OCI-LY1 (cell line): Measurements from ENCODE around the gene HPX.

Experiments
- H2AFZ ChIP-seq: fragments of 200-600 bp; sonication (generic), shearing (Covaris generic); 2 replicates; pipeline ENCODE4 v1.6.0; 2014; ENCODE audit warnings: antibody characterized with exemption, mild to moderate bottlenecking, low read length
- H3F3A ChIP-seq: fragments of 200-600 bp; sonication (generic), shearing (Covaris generic); 2 replicates; pipeline ENCODE4 v1.6.0; 2014; ENCODE audit warnings: mild to moderate bottlenecking, antibody characterized with exemption, low read length, moderate library complexity; ENCODE audit not compliant: insufficient read depth
- H3K27ac ChIP-seq: fragments of 200-600 bp; sonication (generic); 2 replicates; pipeline ENCODE4 v1.5.1; 2014; ENCODE audit warnings: low read length, mixed run types, mild to moderate bottlenecking, low read depth; ENCODE audit not compliant: poor library complexity, severe bottlenecking
- H3K27me3 ChIP-seq: fragments of 200-600 bp; sonication (generic); 2 replicates; pipeline ENCODE4 v1.6.0; 2014; ENCODE audit warnings: antibody characterized with exemption, mild to moderate bottlenecking, low read length, moderate library complexity; ENCODE audit not compliant: insufficient read depth
- H3K36me3 ChIP-seq: fragments of 200-600 bp; sonication (generic); 2 replicates; pipeline ENCODE4 v1.6.1; 2014; ENCODE audit warnings: mild to moderate bottlenecking, antibody characterized with exemption, low read length, moderate library complexity, mixed read lengths; ENCODE audit not compliant: insufficient read depth
- H3K4me1 ChIP-seq: fragments of 200-600 bp; sonication (generic); 2 replicates; pipeline ENCODE4 v1.5.1; 2014; ENCODE audit warnings: mild to moderate bottlenecking, low read length, moderate library complexity; ENCODE audit not compliant: insufficient read depth, severe bottlenecking
- H3K4me2 ChIP-seq: fragments of 200-600 bp; sonication (generic), shearing (Covaris generic); 2 replicates; pipeline ENCODE4 v1.6.1; 2014; ENCODE audit warnings: low read length
- H3K4me3 ChIP-seq: fragments of 200-600 bp; sonication (generic); 2 replicates; pipeline ENCODE4 v1.5.1; 2014; ENCODE audit warnings: low read length, low read depth, mild to moderate bottlenecking, mixed read lengths; ENCODE audit not compliant: poor library complexity, severe bottlenecking
- H3K79me2 ChIP-seq: fragments of 200-600 bp; shearing (Covaris generic); 2 replicates; pipeline ENCODE4 v1.6.1; 2016; ENCODE audit warnings: mixed run types, low read length, mixed read lengths; ENCODE audit not compliant: insufficient read depth
- H3K9ac ChIP-seq: fragments of 200-600 bp; sonication (generic), shearing (Covaris generic); 2 replicates; pipeline ENCODE4 v1.6.1; 2014; ENCODE audit warnings: mild to moderate bottlenecking, low read length, mixed read lengths
- H3K9me2 ChIP-seq: fragments of 200-600 bp; sonication (generic), shearing (Covaris generic); 2 replicates; pipeline ENCODE4 v1.6.1; 2014; ENCODE audit warnings: low read depth, mild to moderate bottlenecking, low read length, mixed read lengths
- H3K9me3 ChIP-seq: fragments of 200-600 bp; shearing (Covaris generic); 2 replicates; pipeline ENCODE4 v1.6.1; 2014; ENCODE audit warnings: low read length, mixed read lengths
- H4K20me1 ChIP-seq: fragments of 200-600 bp; sonication (generic), shearing (Covaris generic); 2 replicates; pipeline ENCODE4 v1.6.0; 2016; ENCODE audit warnings: mild to moderate bottlenecking, low read length; ENCODE audit not compliant: insufficient read depth
- CTCF ChIP-seq: fragments of 200-600 bp; sonication (generic), shearing (Covaris generic); IDR thresholded peaks from 2 replicates; pipeline ENCODE4 v1.5.1; 2017; ENCODE audit warnings: mild to moderate bottlenecking, antibody characterized with exemption, low read length, moderate library complexity, mixed read lengths
- EZH2 ChIP-seq: fragments of 200-600 bp; sonication (generic), shearing (Covaris generic); IDR thresholded peaks from 2 replicates; pipeline ENCODE4 v1.8.0; 2017; ENCODE audit warnings: borderline replicate concordance, mixed run types, mild to moderate bottlenecking, antibody characterized with exemption, low read length, moderate library complexity, mixed read lengths

Gene HPX

GRCh38 chr11:6390718-6391469, 49.9 kb downstream of the HPX start:
- H3F3A ChIP-seq: no peaks in the 10 kb centered on the region
- no peak overlapping the region for H2AFZ ChIP-seq
- no peaks in the 10 kb centered on the region for H3K9me2 ChIP-seq
- no peaks in the 10 kb centered on the region for H3K9me3 ChIP-seq
- H3K4me3 ChIP-seq: peak overlapping the region; percentile 75
- H4K20me1 ChIP-seq: no peaks in the 10 kb centered on the region
- H3K9ac ChIP-seq: peak overlapping the region; percentile 75
- no peaks in the 10 kb centered on the region for H3K79me2 ChIP-seq
- H3K4me2 ChIP-seq: peak overlapping the region; percentile 96
- H3K4me1 ChIP-seq: peaks cover 18% of the 10 kb centered on the region
- TF ChIP-seq EZH2 (no peak), CTCF (no peak)
- no peak overlapping the region for H3K27ac ChIP-seq
- no peaks in the 10 kb centered on the region for H3K36me3 ChIP-seq
- H3K27me3 ChIP-seq: no peaks in the 10 kb centered on the region

GRCh38 chr11:6389905-6390717, 50.7 kb downstream of the HPX start, which contains the start of gene SMPD1:
Gene SMPD1, plus strand, starts transcription at chr11:6390474. Its CDS starts 125 bp downstream, at chr11:6390599.
- peak within 1 kb of the TSS; percentile 75 for H3K9ac ChIP-seq
- peaks cover 18% of the 10 kb centered on the region for H3K4me1 ChIP-seq
- H4K20me1 ChIP-seq: no peaks in the 10 kb centered on the region
- H3K36me3 ChIP-seq: no peaks in the 10 kb centered on the region
- H3K9me2 ChIP-seq: no peaks in the 10 kb centered on the region
- no peaks in the 10 kb centered on the region for H3K27me3 ChIP-seq
- H3F3A ChIP-seq: no peaks in the 10 kb centered on the region
- TF ChIP-seq EZH2 (no peak), CTCF (no peak)
- peak within 1 kb of the TSS; percentile 96 for H3K4me2 ChIP-seq
- H2AFZ ChIP-seq: peak within 1 kb of the TSS; percentile 49; the same call in 1 of the 2 replicates
- H3K4me3 ChIP-seq: peak within 1 kb of the TSS; percentile 75
- no peaks in the 10 kb centered on the region for H3K79me2 ChIP-seq
- no peaks in the 10 kb centered on the region for H3K9me3 ChIP-seq
- H3K27ac ChIP-seq: peak within 1 kb of the TSS; percentile 9

- Histone ChIP-seq H3K9me3 (no peaks in the 10 kb centered on the region), H3K27ac (no peak overlapping the region), H4K20me1 (no peaks in the 10 kb centered on the region), H2AFZ (no peak overlapping the region), H3K4me2 (peak overlapping the region; percentile 96), H3K27me3 (no peaks in the 10 kb centered on the region), H3K9ac (no peak overlapping the region; the same call in 1 of the 2 replicates), H3K4me1 (peaks cover 18% of the 10 kb centered on the region), H3F3A (no peaks in the 10 kb centered on the region), H3K4me3 (peak overlapping the region; percentile 75), H3K9me2 (no peaks in the 10 kb centered on the region), H3K36me3 (no peaks in the 10 kb centered on the region), H3K79me2 (no peaks in the 10 kb centered on the region)
- no peak for TF ChIP-seq EZH2
- no peak for TF ChIP-seq CTCF
Observed at GRCh38 chr11:6388748-6389147, 52.0 kb downstream of the HPX start.
